ENCODE data around the gene WWOX.

DNA sequence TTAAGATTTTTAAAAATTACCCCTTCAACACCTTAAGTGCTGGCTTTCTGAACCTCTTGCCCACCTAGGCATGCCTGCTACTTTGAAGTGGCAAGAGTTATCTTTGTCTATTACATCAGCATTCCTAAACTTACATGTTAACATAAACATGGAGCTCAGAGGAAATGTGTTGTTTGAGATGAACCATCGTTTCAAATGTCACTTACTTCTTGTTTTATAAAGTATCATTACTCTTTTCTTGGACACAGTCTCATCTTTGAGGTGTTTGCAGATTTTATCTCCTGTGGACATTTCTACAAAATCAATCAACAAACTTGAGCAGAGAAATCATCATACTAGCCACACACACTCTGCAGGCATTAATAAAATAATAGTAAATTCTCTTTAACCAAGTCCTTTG, 184.9 kb downstream of the WWOX start:
- TF ChIP-seq, protein P1, sequence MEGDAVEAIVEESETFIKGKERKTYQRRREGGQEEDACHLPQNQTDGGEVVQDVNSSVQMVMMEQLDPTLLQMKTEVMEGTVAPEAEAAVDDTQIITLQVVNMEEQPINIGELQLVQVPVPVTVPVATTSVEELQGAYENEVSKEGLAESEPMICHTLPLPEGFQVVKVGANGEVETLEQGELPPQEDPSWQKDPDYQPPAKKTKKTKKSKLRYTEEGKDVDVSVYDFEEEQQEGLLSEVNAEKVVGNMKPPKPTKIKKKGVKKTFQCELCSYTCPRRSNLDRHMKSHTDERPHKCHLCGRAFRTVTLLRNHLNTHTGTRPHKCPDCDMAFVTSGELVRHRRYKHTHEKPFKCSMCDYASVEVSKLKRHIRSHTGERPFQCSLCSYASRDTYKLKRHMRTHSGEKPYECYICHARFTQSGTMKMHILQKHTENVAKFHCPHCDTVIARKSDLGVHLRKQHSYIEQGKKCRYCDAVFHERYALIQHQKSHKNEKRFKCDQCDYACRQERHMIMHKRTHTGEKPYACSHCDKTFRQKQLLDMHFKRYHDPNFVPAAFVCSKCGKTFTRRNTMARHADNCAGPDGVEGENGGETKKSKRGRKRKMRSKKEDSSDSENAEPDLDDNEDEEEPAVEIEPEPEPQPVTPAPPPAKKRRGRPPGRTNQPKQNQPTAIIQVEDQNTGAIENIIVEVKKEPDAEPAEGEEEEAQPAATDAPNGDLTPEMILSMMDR (IDR thresholded peaks at IDR 0.05): no peak
- TF ChIP-seq POLR2A (IDR thresholded peaks at IDR 0.05): no peak

All from thyroid gland (tissue), 4 donors.